ENCODE measurements around the gene LTF. TPM values are rescaled to one million over a fixed set of nuclear protein-coding genes. Genes with fewer than 3 reads are reported as not detected.

Gene LTF
- total and polyA plus RNA-seq, 9 of the 15 experiments (the other 6 are each of a cell fraction or from before 2014, with no cell fraction given) = 0.07 TPM; not detected in 8

GRCh38 chr3:46401579-46401978 lies 63.1 kb downstream of the LTF start:
- no peaks in the 10 kb centered on the region for H3K9me1 ChIP-seq (ENCODE audit: control insufficient read depth, insufficient read depth, low read length)
- no TSS peak for BruUV-seq (replicated peaks)
- no peaks in the 10 kb centered on the region for H3K9me3 ChIP-seq (replicated peaks; ENCODE audit: control insufficient read depth, insufficient read depth, low read depth, low read length)
- no peak for DNase-seq (ENCODE audit: extremely low read depth in 1 of 4, low spot score in 3 of 4)
- H4K20me1 ChIP-seq (replicated peaks; ENCODE audit: control insufficient read depth, insufficient read depth, low read length) = no peaks in the 10 kb centered on the region
- no peak overlapping the region for H3K4me2 ChIP-seq (ENCODE audit: insufficient read depth, low read length)
- no peak for FAIRE-seq
- H3K4me3 ChIP-seq = no peak overlapping the region
- ChIA-PET POLR2A (no interaction called here), CTCF (ENCODE audit: low intra/inter-chr PET ratio) (no interaction called here)
- in situ Hi-C loops (cut with MboI) = loop anchor here (25.0 kb wide), 1 partner anchor 1364 kb away; the partner anchor contains the start of gene CLEC3B
- no peak for ATAC-seq
- H3K4me1 ChIP-seq (replicated peaks in 1 of 2; ENCODE audit: control insufficient read depth in 2 of 2, insufficient read depth in 2 of 2, low read length in 2 of 2) = peaks cover 22 to 47% of the 10 kb centered on the region in 2 experiments
- no peak overlapping the region for H3K27ac ChIP-seq (ENCODE audit: extremely low read depth, low read depth, low read length)
- H2AFZ ChIP-seq (ENCODE audit: low read depth, low read length) = no peak overlapping the region
- H3K27me3 ChIP-seq (ENCODE audit: control insufficient read depth in 2 of 2, insufficient read depth in 2 of 2, low read length in 2 of 2) = peaks cover 0 to 10% of the 10 kb centered on the region in 2 experiments; a peak in 2 of 5 replicates
- H3K9ac ChIP-seq (ENCODE audit: insufficient read depth in 1 of 2, low read depth in 2 of 2, low read length in 2 of 2) = no peak overlapping the region
- intact Hi-C loops (cut with micrococcal nuclease) = no loop called here
- 75% methylated on average over 2 of the region's 2 CpGs for WGBS (ENCODE audit: insufficient coverage, low coverage, missing lambda C conversion rate)
- H3K36me3 ChIP-seq (ENCODE audit: control insufficient read depth, insufficient read depth, low read length) = no peaks in the 10 kb centered on the region
- H3K79me2 ChIP-seq (ENCODE audit: control insufficient read depth, insufficient read depth, low read length) = no peaks in the 10 kb centered on the region
- peak; percentile 73 for TF ChIP-seq DACH1 (IDR thresholded peaks at IDR 0.05; ENCODE audit: partially characterized antibody)
- TF ChIP-seq DMBX1 (CRISPR knock-in tag; IDR thresholded peaks at IDR 0.05; ENCODE audit: borderline replicate concordance) = no peak
- no peak for TF ChIP-seq NFE2 (IDR thresholded peaks at IDR 0.05; ENCODE audit: low read depth)
- no peak for TF ChIP-seq ZBED1 (IDR thresholded peaks at IDR 0.05)
- TF ChIP-seq STAG1 (CRISPR knock-in tag; IDR thresholded peaks at IDR 0.05; ENCODE audit: borderline replicate concordance) = no peak
- 0 out of 2 replicates have a peak, but pooled peaks have one; percentile 3 for TF ChIP-seq ATF3 (IDR thresholded peaks at IDR 0.05)
- no peak for TF ChIP-seq ATF3 (CRISPR knock-in tag; conservative IDR thresholded peaks at IDR 0.05)
- TF ChIP-seq, protein P1, sequence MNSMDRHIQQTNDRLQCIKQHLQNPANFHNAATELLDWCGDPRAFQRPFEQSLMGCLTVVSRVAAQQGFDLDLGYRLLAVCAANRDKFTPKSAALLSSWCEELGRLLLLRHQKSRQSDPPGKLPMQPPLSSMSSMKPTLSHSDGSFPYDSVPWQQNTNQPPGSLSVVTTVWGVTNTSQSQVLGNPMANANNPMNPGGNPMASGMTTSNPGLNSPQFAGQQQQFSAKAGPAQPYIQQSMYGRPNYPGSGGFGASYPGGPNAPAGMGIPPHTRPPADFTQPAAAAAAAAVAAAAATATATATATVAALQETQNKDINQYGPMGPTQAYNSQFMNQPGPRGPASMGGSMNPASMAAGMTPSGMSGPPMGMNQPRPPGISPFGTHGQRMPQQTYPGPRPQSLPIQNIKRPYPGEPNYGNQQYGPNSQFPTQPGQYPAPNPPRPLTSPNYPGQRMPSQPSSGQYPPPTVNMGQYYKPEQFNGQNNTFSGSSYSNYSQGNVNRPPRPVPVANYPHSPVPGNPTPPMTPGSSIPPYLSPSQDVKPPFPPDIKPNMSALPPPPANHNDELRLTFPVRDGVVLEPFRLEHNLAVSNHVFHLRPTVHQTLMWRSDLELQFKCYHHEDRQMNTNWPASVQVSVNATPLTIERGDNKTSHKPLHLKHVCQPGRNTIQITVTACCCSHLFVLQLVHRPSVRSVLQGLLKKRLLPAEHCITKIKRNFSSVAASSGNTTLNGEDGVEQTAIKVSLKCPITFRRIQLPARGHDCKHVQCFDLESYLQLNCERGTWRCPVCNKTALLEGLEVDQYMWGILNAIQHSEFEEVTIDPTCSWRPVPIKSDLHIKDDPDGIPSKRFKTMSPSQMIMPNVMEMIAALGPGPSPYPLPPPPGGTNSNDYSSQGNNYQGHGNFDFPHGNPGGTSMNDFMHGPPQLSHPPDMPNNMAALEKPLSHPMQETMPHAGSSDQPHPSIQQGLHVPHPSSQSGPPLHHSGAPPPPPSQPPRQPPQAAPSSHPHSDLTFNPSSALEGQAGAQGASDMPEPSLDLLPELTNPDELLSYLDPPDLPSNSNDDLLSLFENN (IDR thresholded peaks at IDR 0.05; ENCODE audit: low read depth in 2 of 2, low read length in 2 of 2) = no peak
- no peak for TF ChIP-seq ARNT (IDR thresholded peaks at IDR 0.05)
- 0 out of 4 replicates have a peak, but pooled peaks of 1 of the 2 experiments have one; percentile 28 for TF ChIP-seq MCM7 (IDR thresholded peaks at IDR 0.05)
- no peak for TF ChIP-seq RHOXF2B (CRISPR knock-in tag; conservative IDR thresholded peaks at IDR 0.05)
- TF ChIP-seq RFX5 (IDR thresholded peaks at IDR 0.05; ENCODE audit: low read depth, low read length) = no peak
- TF ChIP-seq GTF2E2 (tag; IDR thresholded peaks at IDR 0.05) = no peak
- no peak for TF ChIP-seq SIX5 (IDR thresholded peaks at IDR 0.05; ENCODE audit: borderline replicate concordance in 1 of 2, insufficient read depth in 1 of 2, low read depth in 1 of 2, low read length in 2 of 2)

All from K562 (cell line).